ENCODE data around the gene PCP4.

The PCP4 gene

GRCh38 chr21:39938086-39938625, 70.9 kb downstream of the PCP4 start:
- H3K9me3 ChIP-seq (ENCODE audit: severe bottlenecking), result no peaks in the 10 kb centered on the region
- H3K4me1 ChIP-seq (ENCODE audit: insufficient read depth, poor library complexity, severe bottlenecking), result no peaks in the 10 kb centered on the region
- peaks cover 6% of the 10 kb centered on the region for H3K27me3 ChIP-seq (ENCODE audit: insufficient read depth, poor library complexity, severe bottlenecking)
- no peak for TF ChIP-seq CTCF (IDR thresholded peaks at IDR 0.05; ENCODE audit: poor library complexity, severe bottlenecking)
- ATAC-seq (ENCODE audit: low read depth), result no peak
- H3K27ac ChIP-seq (ENCODE audit: poor library complexity, severe bottlenecking), result no peak overlapping the region
- DNase-seq (ENCODE audit: low spot score), result no peak
- no peaks in the 10 kb centered on the region for H3K36me3 ChIP-seq (ENCODE audit: low read depth)
- no peak overlapping the region for H3K4me3 ChIP-seq (ENCODE audit: severe bottlenecking)

- Histone ChIP-seq H3K27me3 (ENCODE audit: insufficient read depth, poor library complexity, severe bottlenecking) (peaks cover 25% of the 10 kb centered on the region), H3K4me3 (ENCODE audit: severe bottlenecking) (no peak overlapping the region), H3K4me1 (ENCODE audit: insufficient read depth, poor library complexity, severe bottlenecking) (no peaks in the 10 kb centered on the region), H3K9me3 (ENCODE audit: severe bottlenecking) (peaks cover 1% of the 10 kb centered on the region), H3K36me3 (ENCODE audit: low read depth) (no peaks in the 10 kb centered on the region), H3K27ac (ENCODE audit: poor library complexity, severe bottlenecking) (no peak overlapping the region)
- no peak for TF ChIP-seq CTCF (IDR thresholded peaks at IDR 0.05; ENCODE audit: poor library complexity, severe bottlenecking)
- ATAC-seq (ENCODE audit: low read depth), result no peak
- no peak for DNase-seq (ENCODE audit: low spot score)
These were observed 79.0 kb downstream of the PCP4 start for GRCh38 chr21:39946199-39946598.

- Histone ChIP-seq H3K27me3 (ENCODE audit: insufficient read depth, poor library complexity, severe bottlenecking) (peaks cover 34% of the 10 kb centered on the region), H3K4me1 (ENCODE audit: insufficient read depth, poor library complexity, severe bottlenecking) (no peaks in the 10 kb centered on the region), H3K9me3 (ENCODE audit: severe bottlenecking) (peaks cover 1% of the 10 kb centered on the region), H3K4me3 (ENCODE audit: severe bottlenecking) (no peak overlapping the region), H3K27ac (ENCODE audit: poor library complexity, severe bottlenecking) (no peak overlapping the region), H3K36me3 (ENCODE audit: low read depth) (no peaks in the 10 kb centered on the region)
- no peak for DNase-seq (ENCODE audit: low spot score)
- ATAC-seq (ENCODE audit: low read depth), result no peak
- no peak for TF ChIP-seq CTCF (IDR thresholded peaks at IDR 0.05; ENCODE audit: poor library complexity, severe bottlenecking)
These were observed 79.8 kb downstream of the PCP4 start for GRCh38 chr21:39947031-39947430.

GRCh38 chr21:39951183-39952101, 84.2 kb downstream of the PCP4 start:
- no peak for ATAC-seq (ENCODE audit: low read depth)

More at GRCh38 chr21:39951183-39952101, 84.2 kb downstream of the PCP4 start:
- peaks cover 1% of the 10 kb centered on the region for H3K9me3 ChIP-seq (ENCODE audit: severe bottlenecking)
- H3K27ac ChIP-seq (ENCODE audit: poor library complexity, severe bottlenecking), result no peak overlapping the region
- peaks cover 36% of the 10 kb centered on the region for H3K27me3 ChIP-seq (ENCODE audit: insufficient read depth, poor library complexity, severe bottlenecking)
- no peak overlapping the region for H3K4me3 ChIP-seq (ENCODE audit: severe bottlenecking)
- no peak for TF ChIP-seq CTCF (IDR thresholded peaks at IDR 0.05; ENCODE audit: poor library complexity, severe bottlenecking)
- no peaks in the 10 kb centered on the region for H3K36me3 ChIP-seq (ENCODE audit: low read depth)
- no peaks in the 10 kb centered on the region for H3K4me1 ChIP-seq (ENCODE audit: insufficient read depth, poor library complexity, severe bottlenecking)
- no peak for DNase-seq (ENCODE audit: low spot score)

Data from RWPE2 (cell line).